ENCODE measurements around the gene ACTR5. TPM values are rescaled to one million over a fixed set of nuclear protein-coding genes. Genes with fewer than 3 reads are reported as not detected.
"Not testable (repeated sequence)": the region's sequence is repeated elsewhere in the genome, so short reads cannot be mapped to it uniquely, and the experiment has no call there.

ACTR5 gene
- total RNA-seq, 1 donor = 5.8 TPM

DNA sequence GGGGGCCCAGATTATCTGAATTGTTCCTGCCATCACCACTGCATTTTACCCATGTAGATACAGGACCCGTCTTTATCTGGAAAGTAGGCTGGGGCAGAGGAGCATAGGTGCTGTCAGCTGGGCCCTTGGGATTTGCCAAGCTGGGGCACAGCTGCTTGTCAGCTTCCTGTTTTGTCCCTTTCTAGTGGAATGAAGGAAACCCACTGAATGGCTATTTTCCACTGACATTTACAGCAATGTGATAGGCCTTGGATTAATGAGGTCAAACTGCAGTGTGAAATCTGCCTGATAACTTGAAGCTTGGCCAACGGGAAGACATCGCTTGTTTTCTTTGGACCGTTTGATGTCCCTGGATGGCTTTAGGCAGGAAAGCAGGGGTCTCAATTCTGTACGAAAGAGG, 63.9 kb downstream of the ACTR5 start:
- TF ChIP-seq, protein P1, sequence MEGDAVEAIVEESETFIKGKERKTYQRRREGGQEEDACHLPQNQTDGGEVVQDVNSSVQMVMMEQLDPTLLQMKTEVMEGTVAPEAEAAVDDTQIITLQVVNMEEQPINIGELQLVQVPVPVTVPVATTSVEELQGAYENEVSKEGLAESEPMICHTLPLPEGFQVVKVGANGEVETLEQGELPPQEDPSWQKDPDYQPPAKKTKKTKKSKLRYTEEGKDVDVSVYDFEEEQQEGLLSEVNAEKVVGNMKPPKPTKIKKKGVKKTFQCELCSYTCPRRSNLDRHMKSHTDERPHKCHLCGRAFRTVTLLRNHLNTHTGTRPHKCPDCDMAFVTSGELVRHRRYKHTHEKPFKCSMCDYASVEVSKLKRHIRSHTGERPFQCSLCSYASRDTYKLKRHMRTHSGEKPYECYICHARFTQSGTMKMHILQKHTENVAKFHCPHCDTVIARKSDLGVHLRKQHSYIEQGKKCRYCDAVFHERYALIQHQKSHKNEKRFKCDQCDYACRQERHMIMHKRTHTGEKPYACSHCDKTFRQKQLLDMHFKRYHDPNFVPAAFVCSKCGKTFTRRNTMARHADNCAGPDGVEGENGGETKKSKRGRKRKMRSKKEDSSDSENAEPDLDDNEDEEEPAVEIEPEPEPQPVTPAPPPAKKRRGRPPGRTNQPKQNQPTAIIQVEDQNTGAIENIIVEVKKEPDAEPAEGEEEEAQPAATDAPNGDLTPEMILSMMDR (IDR thresholded peaks at IDR 0.05; ENCODE audit: extremely low read depth, low read depth, low read length) = no peak
- no peaks in the 10 kb centered on the region for H3K79me2 ChIP-seq (ENCODE audit: insufficient read depth, low read length)
- peaks cover 32% of the 10 kb centered on the region for H3K27me3 ChIP-seq (ENCODE audit: insufficient read depth, low read length)
- no peak for DNase-seq (ENCODE audit: insufficient read length, low spot score, missing footprints)
- H3K9me3 ChIP-seq (ENCODE audit: low read depth, low read length) = no peaks in the 10 kb centered on the region
- H2AFZ ChIP-seq (ENCODE audit: low read length) = no peak overlapping the region
- no peak overlapping the region for H3K4me3 ChIP-seq (ENCODE audit: insufficient read depth, low read length)
- H3K36me3 ChIP-seq (ENCODE audit: insufficient read depth, low read length) = no peaks in the 10 kb centered on the region
- no peak overlapping the region for H3K4me2 ChIP-seq (ENCODE audit: insufficient read depth, low read length)
- H3K4me1 ChIP-seq (ENCODE audit: insufficient read depth, low read length) = no peaks in the 10 kb centered on the region
- H4K20me1 ChIP-seq (ENCODE audit: insufficient read depth, low read length) = no peaks in the 10 kb centered on the region
- no peak overlapping the region for H3K27ac ChIP-seq (ENCODE audit: low read depth, low read length)

DNA sequence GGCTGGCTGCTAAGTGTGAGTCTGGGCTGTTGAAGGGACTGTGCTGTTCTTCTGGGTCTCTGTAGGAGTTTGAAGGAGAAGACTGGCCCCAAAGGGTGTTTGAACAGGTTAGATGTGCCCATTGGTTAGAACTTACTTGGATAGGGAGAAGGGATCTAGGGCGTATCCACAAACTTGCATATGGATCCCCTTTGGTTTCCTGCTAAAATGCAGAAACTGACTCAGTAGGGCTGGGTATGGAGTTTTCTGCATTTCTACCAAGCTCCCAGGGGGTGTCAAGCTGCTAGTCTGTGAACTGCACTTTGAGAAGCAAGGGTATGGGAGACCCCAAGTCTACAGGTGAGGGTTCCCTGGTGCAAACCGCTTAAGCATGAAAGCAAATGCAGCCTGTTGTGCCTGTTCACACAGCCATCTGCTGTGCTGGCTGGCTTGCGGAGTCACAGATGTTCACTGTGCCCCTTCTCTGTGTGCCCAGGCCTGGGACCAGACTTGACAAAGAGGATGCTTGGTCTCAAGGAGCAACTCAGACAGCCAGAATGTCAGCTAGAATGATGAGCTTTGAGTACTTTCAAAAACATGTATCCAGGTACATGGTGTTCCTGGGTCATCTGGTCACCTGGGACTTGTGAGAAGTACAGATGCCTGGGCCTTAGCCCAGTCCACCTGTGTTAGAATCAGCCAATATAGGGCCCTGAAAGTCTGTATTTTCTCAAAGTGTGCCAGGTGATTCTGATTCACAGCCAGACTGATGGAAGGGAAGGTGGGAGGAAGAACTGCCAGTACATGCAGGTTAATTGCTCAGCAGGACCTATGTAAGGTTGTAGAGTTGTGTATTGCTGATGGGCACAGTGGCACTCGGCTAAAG, 64.7 kb downstream of the ACTR5 start:
- TF ChIP-seq, protein P1 (IDR thresholded peaks at IDR 0.05; ENCODE audit: extremely low read depth, low read depth, low read length) = no peak
- Histone ChIP-seq H3K27me3 (ENCODE audit: insufficient read depth, low read length) (peaks cover 25% of the 10 kb centered on the region), H3K79me2 (ENCODE audit: insufficient read depth, low read length) (no peaks in the 10 kb centered on the region), H3K27ac (ENCODE audit: low read depth, low read length) (no peak overlapping the region), H3K36me3 (ENCODE audit: insufficient read depth, low read length) (no peaks in the 10 kb centered on the region), H3K9me3 (ENCODE audit: low read depth, low read length) (no peaks in the 10 kb centered on the region), H4K20me1 (ENCODE audit: insufficient read depth, low read length) (no peaks in the 10 kb centered on the region), H3K4me3 (ENCODE audit: insufficient read depth, low read length) (no peak overlapping the region), H3K4me1 (ENCODE audit: insufficient read depth, low read length) (no peaks in the 10 kb centered on the region), H3K4me2 (ENCODE audit: insufficient read depth, low read length) (no peak overlapping the region), H2AFZ (ENCODE audit: low read length) (no peak overlapping the region)
- no peak for DNase-seq (ENCODE audit: insufficient read length, low spot score, missing footprints)

DNA sequence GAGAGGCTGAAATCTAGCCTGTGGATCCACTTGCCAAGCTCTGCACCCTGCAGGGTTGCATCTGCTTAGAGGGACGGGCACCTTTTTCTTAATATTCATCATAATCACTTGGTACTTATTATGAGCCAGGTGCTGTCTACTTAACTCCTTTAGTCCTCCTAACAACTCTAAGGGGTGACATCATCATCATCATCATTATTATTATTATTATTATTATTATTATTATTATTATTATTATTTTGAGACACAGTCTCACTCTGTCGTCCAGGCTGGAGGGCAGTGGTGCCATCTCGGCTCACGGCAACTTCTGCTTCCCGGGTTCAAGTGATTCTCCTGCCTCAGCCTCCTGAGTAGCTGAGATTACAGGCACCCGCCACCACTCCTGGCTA, 65.3 kb downstream of the ACTR5 start:
- not testable (repeated sequence) for H3K27ac ChIP-seq (ENCODE audit: low read depth, low read length); H3K4me2 ChIP-seq (ENCODE audit: insufficient read depth, low read length); H4K20me1 ChIP-seq (ENCODE audit: insufficient read depth, low read length); H3K9me3 ChIP-seq (ENCODE audit: low read depth, low read length); H3K79me2 ChIP-seq (ENCODE audit: insufficient read depth, low read length); H3K4me3 ChIP-seq (ENCODE audit: insufficient read depth, low read length); H3K4me1 ChIP-seq (ENCODE audit: insufficient read depth, low read length); H3K36me3 ChIP-seq (ENCODE audit: insufficient read depth, low read length); DNase-seq (ENCODE audit: insufficient read length, low spot score, missing footprints); H2AFZ ChIP-seq (ENCODE audit: low read length)
- peaks cover 21% of the 10 kb centered on the region for H3K27me3 ChIP-seq (ENCODE audit: insufficient read depth, low read length)

DNA sequence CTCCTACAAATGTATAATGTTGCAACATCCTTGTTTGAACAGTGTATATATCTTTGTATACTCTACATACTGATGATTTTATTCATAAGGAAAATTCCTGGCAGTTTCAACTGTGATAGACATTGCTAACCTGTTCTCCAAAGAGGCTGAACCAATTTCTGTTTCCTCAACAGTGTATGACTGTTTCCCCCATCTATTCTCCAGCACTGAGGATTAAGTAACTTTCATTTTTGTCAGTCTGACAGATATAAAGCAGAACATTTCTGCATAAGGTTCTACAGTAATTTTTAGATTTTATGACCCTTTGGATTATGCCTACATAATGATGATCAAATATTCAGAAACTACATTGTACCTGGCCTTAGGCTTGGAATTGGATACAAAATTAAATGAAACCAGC, 67.2 kb downstream of the ACTR5 start:
- Histone ChIP-seq H3K4me2 (ENCODE audit: insufficient read depth, low read length) (no peak overlapping the region), H3K27me3 (ENCODE audit: insufficient read depth, low read length) (peaks cover 17% of the 10 kb centered on the region)
- TF ChIP-seq, protein P1 (IDR thresholded peaks at IDR 0.05; ENCODE audit: extremely low read depth, low read depth, low read length) = no peak

More for the DNA sequence above, 67.2 kb downstream of the ACTR5 start:
- no peaks in the 10 kb centered on the region for H4K20me1 ChIP-seq (ENCODE audit: insufficient read depth, low read length)
- H3K9me3 ChIP-seq (ENCODE audit: low read depth, low read length) = no peaks in the 10 kb centered on the region
- H2AFZ ChIP-seq (ENCODE audit: low read length) = no peak overlapping the region
- no peak overlapping the region for H3K4me3 ChIP-seq (ENCODE audit: insufficient read depth, low read length)
- no peaks in the 10 kb centered on the region for H3K79me2 ChIP-seq (ENCODE audit: insufficient read depth, low read length)
- DNase-seq (ENCODE audit: insufficient read length, low spot score, missing footprints) = no peak
- no peak overlapping the region for H3K27ac ChIP-seq (ENCODE audit: low read depth, low read length)
- no peaks in the 10 kb centered on the region for H3K4me1 ChIP-seq (ENCODE audit: insufficient read depth, low read length)
- H3K36me3 ChIP-seq (ENCODE audit: insufficient read depth, low read length) = no peaks in the 10 kb centered on the region
